Neuron (in vitro differentiated cells): ENCODE data around the gene ESYT2.

Experiments used
- H2AFZ ChIP-seq: one replicate; pipeline ENCODE4 v1.6.1; 2013; ENCODE audit warnings: low read depth, mild to moderate bottlenecking, inconsistent platforms, low read length, moderate library complexity
- H3K27me3 ChIP-seq: one replicate; pipeline ENCODE4 v1.6.1; 2013; ENCODE audit warnings: low read length; ENCODE audit not compliant: insufficient read depth
- H3K36me3 ChIP-seq: one replicate; pipeline ENCODE4 v1.6.1; 2013; ENCODE audit warnings: low read length; ENCODE audit not compliant: insufficient read depth
- H3K4me1 ChIP-seq: one replicate; pipeline ENCODE4 v1.6.1; 2013; ENCODE audit warnings: low read length; ENCODE audit not compliant: insufficient read depth
- H3K4me3 ChIP-seq: 2 replicates; pipeline ENCODE4 v1.5.1; 2013; ENCODE audit warnings: mild to moderate bottlenecking, low read length, moderate library complexity
- H3K9me3 ChIP-seq: one replicate; pipeline ENCODE4 v1.6.1; 2013; ENCODE audit warnings: low read length

Gene ESYT2

DNA sequence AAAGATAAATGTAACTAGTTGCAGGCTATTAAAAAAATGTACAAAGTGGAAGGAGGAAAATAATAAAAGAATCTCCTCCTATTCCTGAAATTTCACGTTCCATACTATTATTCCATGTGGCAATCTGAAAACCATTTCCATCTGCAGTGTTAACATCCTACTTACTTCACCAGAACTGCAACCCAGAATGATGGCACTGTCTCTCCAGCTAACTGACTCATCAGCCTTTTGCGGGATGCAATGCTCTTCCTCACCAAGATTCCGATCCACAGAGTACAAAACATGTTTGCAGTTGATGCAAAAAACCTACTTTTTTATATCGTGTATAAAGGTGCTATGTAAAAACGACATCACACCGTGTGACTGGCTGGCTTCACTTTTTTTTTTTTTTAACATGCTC is 50.8 kb downstream of the ESYT2 start:
- no peak overlapping the region for H3K4me3 ChIP-seq
- H3K9me3 ChIP-seq, result peaks cover 6% of the 10 kb centered on the region
- H2AFZ ChIP-seq, result no peak overlapping the region
- no peaks in the 10 kb centered on the region for H3K4me1 ChIP-seq
- peaks cover 22% of the 10 kb centered on the region for H3K36me3 ChIP-seq
- no peaks in the 10 kb centered on the region for H3K27me3 ChIP-seq

- Histone ChIP-seq H3K27me3 (no peaks in the 10 kb centered on the region), H3K4me1 (no peaks in the 10 kb centered on the region), H3K4me3 (no peak overlapping the region), H2AFZ (no peak overlapping the region), H3K9me3 (peaks cover 6% of the 10 kb centered on the region), H3K36me3 (peaks cover 18% of the 10 kb centered on the region)
Measured at GRCh38 chr7:158777793-158778192, 51.5 kb downstream of the ESYT2 start.

- Histone ChIP-seq H3K27me3 (no peaks in the 10 kb centered on the region), H3K4me1 (no peaks in the 10 kb centered on the region), H3K9me3 (no peaks in the 10 kb centered on the region), H2AFZ (no peak overlapping the region), H3K4me3 (no peak overlapping the region), H3K36me3 (peaks cover 10% of the 10 kb centered on the region)
Measured at GRCh38 chr7:158776474-158776873, 52.8 kb downstream of the ESYT2 start.

DNA sequence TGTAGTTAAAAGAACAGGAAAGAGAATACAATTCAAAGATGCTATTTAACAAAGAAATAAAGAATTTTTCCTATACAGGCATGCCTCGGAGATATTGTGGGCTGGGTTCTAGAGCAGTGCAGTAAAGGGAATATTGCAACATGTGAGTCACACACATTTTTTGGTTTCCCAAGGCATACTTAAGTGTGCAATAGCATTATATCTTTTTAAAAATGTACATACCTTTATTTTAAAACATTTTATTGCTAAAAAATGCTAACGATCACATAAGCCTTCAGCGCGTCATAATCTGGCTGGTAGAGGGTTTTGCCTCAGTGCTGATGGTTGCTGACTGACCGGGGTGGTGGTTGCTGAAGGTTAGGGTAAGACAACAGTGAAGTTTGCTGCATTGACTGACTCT is 54.4 kb downstream of the ESYT2 start:
- H3K36me3 ChIP-seq, result peaks cover 2% of the 10 kb centered on the region
- no peaks in the 10 kb centered on the region for H3K27me3 ChIP-seq
- H3K4me1 ChIP-seq, result no peaks in the 10 kb centered on the region
- H2AFZ ChIP-seq, result no peak overlapping the region
- no peak overlapping the region for H3K4me3 ChIP-seq
- no peaks in the 10 kb centered on the region for H3K9me3 ChIP-seq

- H3K9me3 ChIP-seq, result no peaks in the 10 kb centered on the region
- H3K4me1 ChIP-seq, result no peaks in the 10 kb centered on the region
- H2AFZ ChIP-seq, result no peak overlapping the region
- H3K36me3 ChIP-seq, result peaks cover 2% of the 10 kb centered on the region
- no peak overlapping the region for H3K4me3 ChIP-seq
- no peaks in the 10 kb centered on the region for H3K27me3 ChIP-seq
Measured at GRCh38 chr7:158772916-158773315, 56.4 kb downstream of the ESYT2 start.

DNA sequence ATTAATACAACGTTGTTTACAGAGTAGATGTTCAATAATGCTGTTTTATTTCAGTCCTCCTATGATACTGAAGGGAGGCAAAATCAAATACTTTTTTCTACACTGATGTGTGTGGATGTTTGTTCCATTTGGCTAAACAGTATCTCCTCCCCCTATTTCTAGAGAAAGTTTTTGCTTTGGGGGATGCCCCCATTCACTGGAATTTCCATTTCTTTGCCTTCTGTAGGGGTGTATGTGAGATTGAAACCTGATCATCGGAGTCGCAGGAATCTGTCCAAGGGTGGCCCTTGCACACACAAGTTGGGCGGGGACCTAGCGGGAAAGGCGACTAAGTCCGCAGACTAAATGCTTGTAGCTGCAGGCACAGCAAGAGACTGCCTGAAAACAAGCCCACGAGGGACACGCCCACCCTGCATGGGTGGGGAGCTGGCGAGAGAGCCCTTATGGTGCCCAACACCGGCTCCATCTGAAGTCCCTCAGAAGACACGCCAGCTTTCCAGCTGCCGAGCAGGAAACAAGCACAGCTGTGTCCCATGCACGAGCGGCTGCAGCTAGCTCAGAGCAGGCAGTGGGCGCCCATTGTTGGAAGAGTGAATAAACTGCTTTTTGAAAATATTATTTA is 58.0 kb downstream of the ESYT2 start:
- H3K27me3 ChIP-seq, result no peaks in the 10 kb centered on the region
- peaks cover 5% of the 10 kb centered on the region for H3K36me3 ChIP-seq
- no peaks in the 10 kb centered on the region for H3K4me1 ChIP-seq
- H2AFZ ChIP-seq, result no peak overlapping the region
- H3K9me3 ChIP-seq, result no peaks in the 10 kb centered on the region
- no peak overlapping the region for H3K4me3 ChIP-seq

DNA sequence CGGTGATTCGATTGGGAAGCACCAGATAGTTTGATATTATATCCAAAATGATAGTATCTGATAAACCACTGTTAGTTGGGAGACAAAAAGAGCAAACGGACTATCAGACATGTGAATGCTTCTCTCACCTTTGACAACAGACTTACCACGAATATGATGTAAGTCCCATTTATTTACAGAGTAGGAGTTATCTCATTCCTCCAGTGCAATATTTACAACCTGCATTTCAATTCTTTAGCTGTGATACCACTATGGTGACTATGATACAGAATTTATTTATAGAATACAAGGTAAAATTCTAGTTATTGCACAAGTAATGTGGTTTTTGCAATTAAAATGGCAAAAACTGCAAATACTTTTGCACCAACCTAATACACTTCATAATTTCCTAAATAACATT is 61.6 kb downstream of the ESYT2 start:
- no peaks in the 10 kb centered on the region for H3K9me3 ChIP-seq
- no peak overlapping the region for H2AFZ ChIP-seq
- peaks cover 3% of the 10 kb centered on the region for H3K36me3 ChIP-seq
- H3K4me3 ChIP-seq, result no peak overlapping the region
- no peaks in the 10 kb centered on the region for H3K4me1 ChIP-seq
- no peaks in the 10 kb centered on the region for H3K27me3 ChIP-seq

DNA sequence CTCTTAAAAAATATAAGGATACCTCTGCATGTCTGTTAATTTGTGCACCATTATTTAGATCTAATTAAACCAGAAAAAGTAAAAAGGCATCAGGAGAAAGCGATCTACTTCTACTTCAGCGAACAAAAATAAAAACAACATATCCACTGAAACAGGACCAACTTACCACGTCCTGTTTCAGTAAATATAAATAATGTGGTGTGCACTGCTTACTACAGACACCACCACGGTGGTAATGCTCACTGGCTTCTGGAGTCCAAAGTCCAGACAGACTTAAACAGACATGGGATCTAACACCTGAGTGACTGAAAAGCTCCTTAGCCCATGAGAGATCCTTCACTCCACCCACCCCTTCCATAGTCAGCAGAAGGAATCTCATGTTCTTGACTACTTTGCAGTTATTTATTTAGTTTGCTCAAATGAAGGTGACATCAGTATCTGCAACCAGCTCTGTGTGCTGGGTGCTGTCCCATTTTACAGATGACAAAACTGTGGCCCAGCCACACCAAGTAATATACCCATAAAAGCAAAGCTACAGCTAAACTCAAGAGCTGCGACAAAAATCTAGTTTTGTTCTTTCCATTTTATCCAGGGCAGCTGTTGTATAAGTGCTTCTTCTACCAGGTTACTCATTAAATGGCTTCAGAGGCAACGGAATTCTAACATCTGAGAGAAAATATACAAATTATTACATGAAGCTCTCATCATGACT is 62.6 kb downstream of the ESYT2 start:
- no peak overlapping the region for H2AFZ ChIP-seq
- H3K4me3 ChIP-seq, result no peak overlapping the region
- H3K27me3 ChIP-seq, result no peaks in the 10 kb centered on the region
- H3K9me3 ChIP-seq, result no peaks in the 10 kb centered on the region
- H3K4me1 ChIP-seq, result no peaks in the 10 kb centered on the region
- peaks cover 3% of the 10 kb centered on the region for H3K36me3 ChIP-seq

GRCh38 chr7:158765020-158765419 is 64.3 kb downstream of the ESYT2 start:
- H3K4me3 ChIP-seq, result no peak overlapping the region
- H3K36me3 ChIP-seq, result peaks cover 5% of the 10 kb centered on the region

GRCh38 chr7:158763454-158764033 is 65.8 kb downstream of the ESYT2 start:
- no peak overlapping the region for H3K4me3 ChIP-seq
- H2AFZ ChIP-seq, result no peak overlapping the region
- H3K4me1 ChIP-seq, result no peaks in the 10 kb centered on the region
- peaks cover 15% of the 10 kb centered on the region for H3K36me3 ChIP-seq
- no peaks in the 10 kb centered on the region for H3K27me3 ChIP-seq
- H3K9me3 ChIP-seq, result no peaks in the 10 kb centered on the region

More at GRCh38 chr7:158765020-158765419, 64.3 kb downstream of the ESYT2 start:
- H3K4me1 ChIP-seq, result no peaks in the 10 kb centered on the region
- H3K9me3 ChIP-seq, result no peaks in the 10 kb centered on the region
- no peaks in the 10 kb centered on the region for H3K27me3 ChIP-seq
- no peak overlapping the region for H2AFZ ChIP-seq

DNA sequence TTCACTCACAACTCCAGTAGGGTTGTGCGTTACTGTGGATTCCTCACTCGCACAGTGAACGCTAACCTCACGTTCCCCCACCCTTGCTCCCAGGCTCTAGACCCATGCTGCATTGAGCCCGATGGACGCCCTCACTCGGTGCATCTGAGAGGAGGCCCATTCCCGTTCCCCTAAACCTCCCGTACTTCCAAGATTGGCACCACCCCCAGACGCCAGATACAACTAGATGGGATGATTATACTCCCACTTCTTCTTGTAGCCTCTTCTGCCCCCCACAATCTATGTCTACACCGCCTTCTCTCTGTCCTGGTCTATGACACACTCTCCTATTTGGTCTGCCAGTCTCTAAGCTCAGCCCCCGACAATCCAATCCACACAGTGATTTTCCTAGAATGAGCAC is 67.4 kb downstream of the ESYT2 start:
- H3K36me3 ChIP-seq, result peaks cover 14% of the 10 kb centered on the region

DNA sequence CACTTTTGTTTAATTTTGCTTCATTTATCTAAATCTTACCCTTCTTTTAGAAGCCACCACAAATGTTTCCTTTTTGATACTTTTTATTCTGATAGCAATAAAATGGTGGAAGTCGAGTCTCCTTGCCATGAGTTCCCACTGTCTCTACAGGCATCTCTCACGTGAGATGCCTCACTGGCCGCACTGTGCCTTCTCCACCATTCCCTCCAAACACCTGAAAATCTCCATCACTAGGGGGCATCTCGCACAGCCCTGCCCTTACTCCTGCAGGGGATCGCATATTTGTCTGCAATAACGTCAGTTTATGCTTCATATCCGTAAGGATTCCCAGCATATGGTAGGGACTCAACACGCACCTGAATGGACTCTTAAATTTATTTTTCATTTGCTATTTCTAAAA is 68.4 kb downstream of the ESYT2 start:
- H2AFZ ChIP-seq, result no peak overlapping the region
- no peaks in the 10 kb centered on the region for H3K9me3 ChIP-seq
- no peaks in the 10 kb centered on the region for H3K27me3 ChIP-seq
- H3K4me3 ChIP-seq, result no peak overlapping the region
- H3K36me3 ChIP-seq, result peaks cover 15% of the 10 kb centered on the region
- H3K4me1 ChIP-seq, result no peaks in the 10 kb centered on the region

More for the DNA sequence above, 67.4 kb downstream of the ESYT2 start:
- H3K27me3 ChIP-seq, result no peaks in the 10 kb centered on the region
- H3K4me1 ChIP-seq, result no peaks in the 10 kb centered on the region
- no peaks in the 10 kb centered on the region for H3K9me3 ChIP-seq
- no peak overlapping the region for H3K4me3 ChIP-seq
- no peak overlapping the region for H2AFZ ChIP-seq

- H3K4me1 ChIP-seq, result no peaks in the 10 kb centered on the region
- no peak overlapping the region for H3K4me3 ChIP-seq
- no peak overlapping the region for H2AFZ ChIP-seq
- peaks cover 15% of the 10 kb centered on the region for H3K36me3 ChIP-seq
- no peaks in the 10 kb centered on the region for H3K27me3 ChIP-seq
- H3K9me3 ChIP-seq, result no peaks in the 10 kb centered on the region
Measured at GRCh38 chr7:158760445-158760764, 68.9 kb downstream of the ESYT2 start.
